A549 (cell line): ENCODE results near the gene PDE1C.

ENCODE experiments used
- HDAC2 ChIP-seq: fragments of 200-600 bp; sonication (generic); IDR thresholded peaks from 2 replicates; pipeline ENCODE4 v1.6.1; 2016
- NPAS2 ChIP-seq: fragments of 250-450 bp; sonication (Bioruptor Pico); IDR thresholded peaks from 2 replicates; pipeline ENCODE4 v1.8.0; 2022; ENCODE audit warnings: mild to moderate bottlenecking, moderate library complexity, borderline replicate concordance
- TF ChIP-seq, protein P1 (sequence below): fragments of >200 bp; sonication (Bioruptor Twin); formaldehyde crosslinking; IDR thresholded peaks from 3 replicates; pipeline ENCODE4 v1.5.1; 2016

DNA sequence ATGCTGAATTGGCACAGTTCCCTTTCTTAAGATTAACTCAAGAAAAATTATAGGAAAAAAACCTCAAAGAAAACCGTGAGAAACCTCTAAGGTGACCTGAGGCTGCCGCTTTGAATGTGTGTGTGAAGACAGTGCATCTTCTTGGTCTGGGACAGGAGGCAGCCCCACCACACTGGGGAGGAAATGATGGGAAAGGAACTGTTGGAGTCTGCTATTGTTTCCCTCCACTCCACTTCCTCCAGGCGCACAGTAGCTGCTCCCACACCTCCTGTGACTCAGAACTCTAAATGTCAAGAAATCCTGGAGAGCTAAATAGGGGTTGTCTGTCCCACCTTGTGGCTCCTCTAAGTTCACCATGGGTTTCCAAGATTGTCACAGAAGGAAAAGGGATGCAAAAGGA lies 179.4 kb downstream of the PDE1C start:
- TF ChIP-seq HDAC2 (no peak), NPAS2 (no peak)
- TF ChIP-seq, protein P1, sequence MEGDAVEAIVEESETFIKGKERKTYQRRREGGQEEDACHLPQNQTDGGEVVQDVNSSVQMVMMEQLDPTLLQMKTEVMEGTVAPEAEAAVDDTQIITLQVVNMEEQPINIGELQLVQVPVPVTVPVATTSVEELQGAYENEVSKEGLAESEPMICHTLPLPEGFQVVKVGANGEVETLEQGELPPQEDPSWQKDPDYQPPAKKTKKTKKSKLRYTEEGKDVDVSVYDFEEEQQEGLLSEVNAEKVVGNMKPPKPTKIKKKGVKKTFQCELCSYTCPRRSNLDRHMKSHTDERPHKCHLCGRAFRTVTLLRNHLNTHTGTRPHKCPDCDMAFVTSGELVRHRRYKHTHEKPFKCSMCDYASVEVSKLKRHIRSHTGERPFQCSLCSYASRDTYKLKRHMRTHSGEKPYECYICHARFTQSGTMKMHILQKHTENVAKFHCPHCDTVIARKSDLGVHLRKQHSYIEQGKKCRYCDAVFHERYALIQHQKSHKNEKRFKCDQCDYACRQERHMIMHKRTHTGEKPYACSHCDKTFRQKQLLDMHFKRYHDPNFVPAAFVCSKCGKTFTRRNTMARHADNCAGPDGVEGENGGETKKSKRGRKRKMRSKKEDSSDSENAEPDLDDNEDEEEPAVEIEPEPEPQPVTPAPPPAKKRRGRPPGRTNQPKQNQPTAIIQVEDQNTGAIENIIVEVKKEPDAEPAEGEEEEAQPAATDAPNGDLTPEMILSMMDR, result no peak
